ENCODE measurements around the gene GRB2. TPM values are rescaled to one million over a fixed set of nuclear protein-coding genes. Genes with fewer than 3 reads are reported as not detected.

Gene GRB2
- total RNA-seq, 1 donor from 2014 or later = 95.0 TPM

GRCh38 chr17:75339971-75340370 lies 65.5 kb downstream of the GRB2 start:
- Mint-ChIP-seq H3K9me3 (ENCODE audit: unreplicated experiment) (no peaks in the 10 kb centered on the region), H3K4me3 (ENCODE audit: unreplicated experiment) (no peak overlapping the region), H3K27me3 (ENCODE audit: unreplicated experiment) (peaks cover 1% of the 10 kb centered on the region), H3K36me3 (ENCODE audit: low read depth, unreplicated experiment) (no peaks in the 10 kb centered on the region), H3K4me1 (ENCODE audit: unreplicated experiment) (peaks cover 12% of the 10 kb centered on the region), H3K27ac (ENCODE audit: unreplicated experiment) (peak overlapping the region; percentile 57)
- DNase-seq (ENCODE audit: low spot score) = no peak
- TF ChIP-seq CTCF (IDR thresholded peaks at IDR 0.05; ENCODE audit: unreplicated experiment) = no peak

- no peak for DNase-seq (ENCODE audit: low spot score)
- Mint-ChIP-seq H3K4me1 (ENCODE audit: unreplicated experiment) (peaks cover 4% of the 10 kb centered on the region), H3K27ac (ENCODE audit: unreplicated experiment) (no peak overlapping the region), H3K36me3 (ENCODE audit: low read depth, unreplicated experiment) (no peaks in the 10 kb centered on the region), H3K27me3 (ENCODE audit: unreplicated experiment) (no peaks in the 10 kb centered on the region), H3K9me3 (ENCODE audit: unreplicated experiment) (no peaks in the 10 kb centered on the region), H3K4me3 (ENCODE audit: unreplicated experiment) (no peak overlapping the region)
- TF ChIP-seq CTCF (IDR thresholded peaks at IDR 0.05; ENCODE audit: unreplicated experiment) = no peak
These were observed 67.1 kb downstream of the GRB2 start for GRCh38 chr17:75338335-75338734.

DNA sequence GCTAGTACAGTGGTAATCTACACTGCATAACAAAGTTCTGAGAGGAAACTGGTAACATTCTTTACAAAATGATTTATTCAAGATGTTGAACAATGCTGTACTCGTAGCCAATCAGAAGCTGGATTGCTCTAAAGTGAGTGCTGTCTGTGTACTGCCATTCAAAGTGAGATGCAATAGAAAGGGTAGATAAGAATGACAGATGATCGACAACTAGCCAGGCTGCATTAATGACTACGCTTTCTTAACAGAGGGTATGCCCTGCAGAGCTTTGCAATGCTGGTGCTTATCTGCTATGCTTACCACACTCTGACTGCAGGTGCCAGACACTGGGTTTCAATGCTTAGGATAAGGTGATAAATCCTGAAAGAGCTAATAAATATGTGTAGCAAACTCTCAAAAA lies 70.2 kb downstream of the GRB2 start:
- no peak for TF ChIP-seq CTCF (IDR thresholded peaks at IDR 0.05; ENCODE audit: unreplicated experiment)
- H3K36me3 Mint-ChIP-seq (ENCODE audit: low read depth, unreplicated experiment) = no peaks in the 10 kb centered on the region
- H3K27me3 Mint-ChIP-seq (ENCODE audit: unreplicated experiment) = no peaks in the 10 kb centered on the region
- H3K9me3 Mint-ChIP-seq (ENCODE audit: unreplicated experiment) = no peaks in the 10 kb centered on the region
- H3K4me3 Mint-ChIP-seq (ENCODE audit: unreplicated experiment) = no peak overlapping the region
- H3K27ac Mint-ChIP-seq (ENCODE audit: unreplicated experiment) = no peak overlapping the region
- no peaks in the 10 kb centered on the region for H3K4me1 Mint-ChIP-seq (ENCODE audit: unreplicated experiment)
- no peak for DNase-seq (ENCODE audit: low spot score)

- TF ChIP-seq CTCF (IDR thresholded peaks at IDR 0.05; ENCODE audit: unreplicated experiment) = no peak
- H3K36me3 Mint-ChIP-seq (ENCODE audit: low read depth, unreplicated experiment) = no peaks in the 10 kb centered on the region
- no peaks in the 10 kb centered on the region for H3K4me1 Mint-ChIP-seq (ENCODE audit: unreplicated experiment)
- no peaks in the 10 kb centered on the region for H3K27me3 Mint-ChIP-seq (ENCODE audit: unreplicated experiment)
- DNase-seq (ENCODE audit: low spot score) = no peak
- H3K4me3 Mint-ChIP-seq (ENCODE audit: unreplicated experiment) = no peak overlapping the region
- no peaks in the 10 kb centered on the region for H3K9me3 Mint-ChIP-seq (ENCODE audit: unreplicated experiment)
- H3K27ac Mint-ChIP-seq (ENCODE audit: unreplicated experiment) = no peak overlapping the region
These were observed 70.8 kb downstream of the GRB2 start for GRCh38 chr17:75334723-75335122.

- no peaks in the 10 kb centered on the region for H3K27me3 Mint-ChIP-seq (ENCODE audit: unreplicated experiment)
- no peak overlapping the region for H3K4me3 Mint-ChIP-seq (ENCODE audit: unreplicated experiment)
- no peak for TF ChIP-seq CTCF (IDR thresholded peaks at IDR 0.05; ENCODE audit: unreplicated experiment)
- DNase-seq (ENCODE audit: low spot score) = no peak
- peaks cover 3% of the 10 kb centered on the region for H3K4me1 Mint-ChIP-seq (ENCODE audit: unreplicated experiment)
- no peak overlapping the region for H3K27ac Mint-ChIP-seq (ENCODE audit: unreplicated experiment)
- H3K36me3 Mint-ChIP-seq (ENCODE audit: low read depth, unreplicated experiment) = no peaks in the 10 kb centered on the region
- H3K9me3 Mint-ChIP-seq (ENCODE audit: unreplicated experiment) = no peaks in the 10 kb centered on the region
These were observed 73.8 kb downstream of the GRB2 start for GRCh38 chr17:75331671-75332070.

Measured in endothelial cell (in vitro differentiated cells).